Measurements from ENCODE around the gene ATAD3C.
"Not testable (repeated sequence)": the region's sequence is repeated elsewhere in the genome, so short reads cannot be mapped to it uniquely, and the experiment has no call there.

Gene ATAD3C

DNA sequence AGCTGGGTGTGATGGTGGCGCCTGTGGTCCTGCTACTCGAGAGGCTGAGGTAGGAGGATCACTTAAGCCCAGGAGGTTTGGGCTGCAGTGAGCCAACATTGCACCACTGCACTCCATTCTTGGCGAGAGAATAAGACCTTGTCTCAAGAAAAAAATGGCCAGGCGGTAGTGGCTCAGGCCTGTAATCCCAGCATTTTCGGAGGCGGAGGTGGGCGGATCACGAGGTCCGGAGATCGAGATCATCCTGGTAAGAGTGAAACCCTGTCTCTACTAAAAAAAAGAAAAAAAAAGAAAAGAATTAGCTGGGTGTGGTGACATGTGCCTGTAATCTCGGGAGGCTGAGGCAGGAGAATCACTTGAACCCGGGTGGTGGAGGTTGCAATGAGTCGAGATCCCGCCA lies 33.4 kb downstream of the ATAD3C start:
- Mint-ChIP-seq H3K4me1 (no peaks in the 10 kb centered on the region), H3K4me3 (no peak overlapping the region), H3K36me3 (ENCODE audit: low read depth) (peaks cover 16% of the 10 kb centered on the region), H3K27ac (no peak overlapping the region), H3K27me3 (ENCODE audit: low read depth, poor library complexity) (no peaks in the 10 kb centered on the region), H3K9me3 (no peaks in the 10 kb centered on the region)
- DNase-seq = no peak
- TF ChIP-seq, protein P1, sequence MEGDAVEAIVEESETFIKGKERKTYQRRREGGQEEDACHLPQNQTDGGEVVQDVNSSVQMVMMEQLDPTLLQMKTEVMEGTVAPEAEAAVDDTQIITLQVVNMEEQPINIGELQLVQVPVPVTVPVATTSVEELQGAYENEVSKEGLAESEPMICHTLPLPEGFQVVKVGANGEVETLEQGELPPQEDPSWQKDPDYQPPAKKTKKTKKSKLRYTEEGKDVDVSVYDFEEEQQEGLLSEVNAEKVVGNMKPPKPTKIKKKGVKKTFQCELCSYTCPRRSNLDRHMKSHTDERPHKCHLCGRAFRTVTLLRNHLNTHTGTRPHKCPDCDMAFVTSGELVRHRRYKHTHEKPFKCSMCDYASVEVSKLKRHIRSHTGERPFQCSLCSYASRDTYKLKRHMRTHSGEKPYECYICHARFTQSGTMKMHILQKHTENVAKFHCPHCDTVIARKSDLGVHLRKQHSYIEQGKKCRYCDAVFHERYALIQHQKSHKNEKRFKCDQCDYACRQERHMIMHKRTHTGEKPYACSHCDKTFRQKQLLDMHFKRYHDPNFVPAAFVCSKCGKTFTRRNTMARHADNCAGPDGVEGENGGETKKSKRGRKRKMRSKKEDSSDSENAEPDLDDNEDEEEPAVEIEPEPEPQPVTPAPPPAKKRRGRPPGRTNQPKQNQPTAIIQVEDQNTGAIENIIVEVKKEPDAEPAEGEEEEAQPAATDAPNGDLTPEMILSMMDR (IDR thresholded peaks at IDR 0.05) = no peak

DNA sequence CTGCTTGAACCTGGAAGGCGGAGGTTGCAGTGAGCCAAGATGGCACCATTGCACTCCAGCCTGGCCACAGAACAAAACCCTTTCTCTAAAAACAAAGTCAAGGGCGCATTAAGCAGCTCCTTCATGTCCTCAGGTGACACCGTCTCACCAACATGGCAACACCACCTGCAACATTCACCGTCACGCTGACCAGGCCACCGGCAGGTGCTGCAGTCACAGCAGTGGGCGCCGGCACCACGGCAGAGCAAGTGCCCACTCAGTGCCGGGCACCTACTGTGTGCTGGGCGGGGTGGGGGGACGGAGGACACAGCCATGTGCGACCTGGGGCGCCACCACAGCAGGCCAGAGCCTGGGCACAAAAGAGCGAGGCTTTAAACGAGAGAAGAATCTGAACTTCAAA lies 34.2 kb downstream of the ATAD3C start:
- H3K4me1 Mint-ChIP-seq = no peaks in the 10 kb centered on the region
- H3K36me3 Mint-ChIP-seq (ENCODE audit: low read depth) = peaks cover 21% of the 10 kb centered on the region
- no peaks in the 10 kb centered on the region for H3K27me3 Mint-ChIP-seq (ENCODE audit: low read depth, poor library complexity)
- DNase-seq = no peak
- no peak overlapping the region for H3K27ac Mint-ChIP-seq
- TF ChIP-seq, protein P1 (IDR thresholded peaks at IDR 0.05) = no peak
- H3K9me3 Mint-ChIP-seq = no peaks in the 10 kb centered on the region
- H3K4me3 Mint-ChIP-seq = no peak overlapping the region

DNA sequence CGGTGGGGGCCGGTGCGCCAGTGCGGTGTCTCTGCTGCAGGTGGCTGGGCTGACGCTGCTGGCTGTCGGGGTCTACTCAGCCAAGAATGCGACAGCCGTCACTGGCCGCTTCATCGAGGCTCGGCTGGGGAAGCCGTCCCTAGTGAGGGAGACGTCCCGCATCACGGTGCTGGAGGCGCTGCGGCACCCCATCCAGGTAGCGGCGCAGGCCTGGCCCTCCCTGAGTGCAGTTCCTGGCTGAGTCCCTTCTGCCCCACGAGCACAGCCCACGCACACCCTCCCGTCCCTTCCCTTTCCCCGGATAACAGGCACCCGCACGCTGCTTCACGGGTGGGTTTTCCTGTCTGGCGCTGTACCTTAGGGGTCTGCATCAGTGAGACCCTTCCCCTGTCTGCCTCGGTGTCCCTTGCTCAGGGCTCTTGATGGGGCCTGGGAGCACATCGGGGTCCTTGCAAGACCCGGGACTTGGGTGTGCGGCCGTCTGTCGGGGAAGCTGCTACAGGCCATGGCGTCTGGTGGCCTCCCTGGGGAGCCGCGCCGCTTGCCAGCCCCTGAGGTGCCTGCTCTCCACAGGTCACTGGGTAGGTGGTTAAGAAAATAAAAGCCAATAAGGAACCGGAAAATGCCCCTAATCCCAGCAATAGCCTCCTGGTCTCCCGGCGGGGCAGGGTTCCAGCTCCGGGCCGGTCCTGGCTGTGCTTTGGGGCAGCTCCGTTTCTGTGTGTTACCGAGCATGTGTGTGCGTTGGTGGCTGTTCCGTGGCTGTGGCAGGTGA lies 35.7 kb downstream of the ATAD3C start:
- not testable (repeated sequence) for H3K27ac Mint-ChIP-seq

DNA sequence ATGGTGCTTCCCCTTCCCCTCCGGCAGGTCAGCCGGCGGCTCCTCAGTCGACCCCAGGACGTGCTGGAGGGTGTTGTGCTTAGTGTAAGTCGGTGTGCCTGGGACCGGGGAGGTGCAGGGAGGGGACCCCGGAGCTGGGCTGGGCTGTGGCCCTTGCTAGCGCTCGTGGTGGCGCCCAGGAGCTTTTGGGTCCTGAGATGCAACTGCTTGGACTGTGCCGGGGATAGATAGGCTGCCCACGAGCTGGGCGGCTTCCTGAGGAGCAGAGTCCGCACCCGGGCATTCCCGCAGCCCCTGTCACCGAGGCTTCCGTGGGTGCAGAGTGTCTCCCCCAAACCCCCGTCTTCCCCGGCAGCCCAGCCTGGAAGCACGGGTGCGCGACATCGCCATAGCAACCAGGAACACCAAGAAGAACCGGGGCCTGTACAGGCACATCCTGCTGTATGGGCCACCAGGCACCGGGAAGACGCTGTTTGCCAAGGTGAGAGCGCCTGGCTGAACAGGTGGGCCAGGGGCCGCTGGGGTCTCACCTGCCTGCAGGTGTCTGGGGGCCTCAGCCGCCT lies 36.3 kb downstream of the ATAD3C start:
- H3K4me3 Mint-ChIP-seq; H3K9me3 Mint-ChIP-seq; H3K27ac Mint-ChIP-seq; H3K27me3 Mint-ChIP-seq (ENCODE audit: low read depth, poor library complexity); H3K4me1 Mint-ChIP-seq; DNase-seq: not testable (repeated sequence)
- H3K36me3 Mint-ChIP-seq (ENCODE audit: low read depth) = peaks cover 31% of the 10 kb centered on the region

More for the DNA sequence above, 35.7 kb downstream of the ATAD3C start:
- H3K4me3 Mint-ChIP-seq; H3K4me1 Mint-ChIP-seq; DNase-seq; H3K9me3 Mint-ChIP-seq; H3K27me3 Mint-ChIP-seq (ENCODE audit: low read depth, poor library complexity): not testable (repeated sequence)
- H3K36me3 Mint-ChIP-seq (ENCODE audit: low read depth) = peaks cover 25% of the 10 kb centered on the region

DNA sequence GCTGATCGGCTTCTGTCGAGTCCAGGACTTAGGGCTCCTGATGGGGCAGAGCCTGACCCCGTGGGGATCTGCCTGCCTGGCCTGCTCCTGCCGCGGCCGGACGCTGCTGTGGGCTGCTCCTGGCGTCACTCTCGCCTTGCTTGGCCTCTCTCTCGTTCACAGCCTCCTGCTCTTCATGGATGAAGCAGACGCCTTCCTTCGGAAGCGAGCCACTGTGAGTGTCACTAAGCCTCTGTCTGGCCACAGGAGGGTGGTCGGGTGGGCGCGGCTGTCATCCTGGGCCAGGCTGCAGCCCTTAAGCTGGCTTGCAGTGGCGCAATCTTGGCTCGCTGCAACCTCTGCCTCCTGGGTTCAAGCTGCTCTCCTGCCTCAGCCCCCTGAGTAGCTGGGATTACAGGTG lies 38.2 kb downstream of the ATAD3C start:
- Mint-ChIP-seq H3K4me1 (no peaks in the 10 kb centered on the region), H3K36me3 (ENCODE audit: low read depth) (peaks cover 47% of the 10 kb centered on the region), H3K4me3 (no peak overlapping the region), H3K9me3 (peaks cover 20% of the 10 kb centered on the region), H3K27me3 (ENCODE audit: low read depth, poor library complexity) (no peaks in the 10 kb centered on the region), H3K27ac (no peak overlapping the region)
- TF ChIP-seq, protein P1 (IDR thresholded peaks at IDR 0.05) = no peak
- no peak for DNase-seq

DNA sequence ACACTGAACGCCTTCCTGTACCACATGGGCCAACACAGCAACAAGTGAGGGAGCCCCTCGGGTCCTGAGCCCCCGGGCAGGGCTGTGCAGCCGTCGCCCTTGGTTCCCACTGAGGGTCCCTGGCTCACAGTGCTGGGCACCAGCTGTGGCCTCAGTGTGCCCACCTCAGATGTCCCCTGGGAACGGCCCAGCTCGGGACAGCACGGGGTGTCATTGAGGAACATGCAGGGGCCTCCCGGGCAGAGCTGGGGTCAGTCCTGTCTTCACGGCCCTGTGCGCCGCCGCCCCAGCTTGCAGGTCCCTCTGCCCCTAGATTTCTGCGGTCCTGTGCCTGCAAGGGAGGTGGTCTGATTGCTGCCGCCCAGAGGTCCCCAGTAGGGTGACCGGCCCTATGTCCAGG lies 39.7 kb downstream of the ATAD3C start:
- no peaks in the 10 kb centered on the region for H3K27me3 Mint-ChIP-seq (ENCODE audit: low read depth, poor library complexity)
- H3K9me3 Mint-ChIP-seq = peaks cover 33% of the 10 kb centered on the region
- H3K4me1 Mint-ChIP-seq = no peaks in the 10 kb centered on the region
- no peak overlapping the region for H3K27ac Mint-ChIP-seq
- TF ChIP-seq, protein P1 (IDR thresholded peaks at IDR 0.05) = no peak
- peaks cover 54% of the 10 kb centered on the region for H3K36me3 Mint-ChIP-seq (ENCODE audit: low read depth)
- H3K4me3 Mint-ChIP-seq = no peak overlapping the region
- DNase-seq = no peak

DNA sequence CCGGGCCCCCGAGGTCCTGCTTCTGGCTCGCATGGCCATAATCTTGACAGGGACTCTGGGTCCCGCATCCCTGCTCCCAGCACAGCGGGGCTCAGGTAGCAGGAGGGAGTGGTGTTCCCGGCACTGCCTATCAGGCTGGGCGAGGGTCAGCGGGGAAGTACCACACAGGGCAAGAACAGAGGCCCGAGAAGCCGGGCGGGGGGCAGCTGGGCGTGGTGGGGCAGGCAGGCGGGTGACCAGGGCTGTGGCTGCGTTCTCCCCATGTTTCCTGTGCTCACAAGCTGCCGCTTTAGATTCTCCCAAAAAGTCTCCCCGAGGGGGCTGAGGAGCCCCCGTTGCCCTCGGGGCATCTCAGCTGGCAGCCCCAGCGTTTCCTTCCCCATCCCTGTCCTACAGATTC lies 40.4 kb downstream of the ATAD3C start:
- DNase-seq = no peak
- TF ChIP-seq, protein P1 (IDR thresholded peaks at IDR 0.05) = no peak
- H3K4me1 Mint-ChIP-seq = no peaks in the 10 kb centered on the region
- peaks cover 33% of the 10 kb centered on the region for H3K9me3 Mint-ChIP-seq
- no peak overlapping the region for H3K4me3 Mint-ChIP-seq
- H3K27ac Mint-ChIP-seq = no peak overlapping the region
- H3K36me3 Mint-ChIP-seq (ENCODE audit: low read depth) = peaks cover 54% of the 10 kb centered on the region
- no peaks in the 10 kb centered on the region for H3K27me3 Mint-ChIP-seq (ENCODE audit: low read depth, poor library complexity)
